ENCODE data around the gene CHM.
"Not testable (repeated sequence)": the region's sequence is repeated elsewhere in the genome, so short reads cannot be mapped to it uniquely, and the experiment has no call there.

Gene CHM

DNA sequence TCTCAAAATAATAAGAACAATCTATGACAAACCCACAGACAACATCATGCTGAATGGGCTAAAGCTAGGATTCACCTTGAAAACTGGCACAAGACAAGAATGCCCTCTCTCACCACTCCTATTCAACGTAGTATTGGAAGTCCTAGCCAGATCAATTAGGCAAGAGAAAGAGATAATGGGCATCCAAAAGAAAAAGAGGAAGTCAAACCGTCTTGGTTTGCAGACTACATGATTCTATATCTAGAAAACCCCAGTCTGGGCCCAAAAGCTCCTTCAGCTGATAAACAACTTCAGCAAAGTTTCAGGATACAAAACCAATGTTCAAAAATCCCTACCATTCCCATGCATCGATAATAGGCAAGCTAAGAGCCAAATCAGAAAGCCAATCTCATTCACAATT, 59.0 kb downstream of the CHM start:
- TF ChIP-seq EZH2phosphoT487 (IDR thresholded peaks at IDR 0.05; ENCODE audit: borderline replicate concordance, low read length), result no peak
- TF ChIP-seq, protein P1, sequence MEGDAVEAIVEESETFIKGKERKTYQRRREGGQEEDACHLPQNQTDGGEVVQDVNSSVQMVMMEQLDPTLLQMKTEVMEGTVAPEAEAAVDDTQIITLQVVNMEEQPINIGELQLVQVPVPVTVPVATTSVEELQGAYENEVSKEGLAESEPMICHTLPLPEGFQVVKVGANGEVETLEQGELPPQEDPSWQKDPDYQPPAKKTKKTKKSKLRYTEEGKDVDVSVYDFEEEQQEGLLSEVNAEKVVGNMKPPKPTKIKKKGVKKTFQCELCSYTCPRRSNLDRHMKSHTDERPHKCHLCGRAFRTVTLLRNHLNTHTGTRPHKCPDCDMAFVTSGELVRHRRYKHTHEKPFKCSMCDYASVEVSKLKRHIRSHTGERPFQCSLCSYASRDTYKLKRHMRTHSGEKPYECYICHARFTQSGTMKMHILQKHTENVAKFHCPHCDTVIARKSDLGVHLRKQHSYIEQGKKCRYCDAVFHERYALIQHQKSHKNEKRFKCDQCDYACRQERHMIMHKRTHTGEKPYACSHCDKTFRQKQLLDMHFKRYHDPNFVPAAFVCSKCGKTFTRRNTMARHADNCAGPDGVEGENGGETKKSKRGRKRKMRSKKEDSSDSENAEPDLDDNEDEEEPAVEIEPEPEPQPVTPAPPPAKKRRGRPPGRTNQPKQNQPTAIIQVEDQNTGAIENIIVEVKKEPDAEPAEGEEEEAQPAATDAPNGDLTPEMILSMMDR (IDR thresholded peaks at IDR 0.05; ENCODE audit: low read depth, low read length, poor library complexity, severe bottlenecking), result no peak
- no peaks in the 10 kb centered on the region for H3K27me3 ChIP-seq (ENCODE audit: control insufficient read depth, low read length)
- no peak overlapping the region for H3K4me3 ChIP-seq (ENCODE audit: low read length)
- H3K4me1 ChIP-seq (ENCODE audit: control insufficient read depth, low read length), result no peaks in the 10 kb centered on the region
- H3K79me2 ChIP-seq (ENCODE audit: control insufficient read depth, low read length), result no peaks in the 10 kb centered on the region
- no peaks in the 10 kb centered on the region for H3K36me3 ChIP-seq (ENCODE audit: control insufficient read depth, low read length)
- H3K27ac ChIP-seq (ENCODE audit: low read depth, low read length), result no peak overlapping the region
- H3K4me2 ChIP-seq (ENCODE audit: low read length), result no peak overlapping the region
- H4K20me1 ChIP-seq (ENCODE audit: control insufficient read depth, insufficient read depth, low read depth, low read length), result no peaks in the 10 kb centered on the region
- H3K9me2 ChIP-seq (replicated peaks; ENCODE audit: control insufficient read depth, low read length), result no peaks in the 10 kb centered on the region
- H3F3A ChIP-seq (ENCODE audit: control insufficient read depth, insufficient read depth), result no peaks in the 10 kb centered on the region
- H3K9me3 ChIP-seq (ENCODE audit: control insufficient read depth, insufficient read depth, low read length), result no peaks in the 10 kb centered on the region

DNA sequence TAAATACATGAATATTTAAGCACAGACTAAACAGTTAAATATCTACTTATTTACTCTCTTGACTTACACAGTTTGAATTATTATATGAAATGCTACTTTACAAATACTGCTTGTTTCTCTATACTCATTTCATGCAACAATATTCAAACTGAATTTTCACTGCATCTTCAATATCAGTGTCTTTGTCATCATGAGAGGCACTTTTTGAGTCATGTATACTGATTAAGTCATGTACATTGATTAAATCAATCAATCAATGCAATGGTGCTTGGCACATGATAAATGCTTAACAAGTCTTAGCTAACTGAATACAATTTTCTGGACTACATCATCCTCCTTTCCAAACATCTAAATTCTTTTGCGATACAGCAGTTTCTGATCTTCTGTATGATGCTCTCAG, 67.1 kb downstream of the CHM start:
- Histone ChIP-seq H3K4me3 (ENCODE audit: low read length) (no peak overlapping the region), H4K20me1 (ENCODE audit: control insufficient read depth, insufficient read depth, low read depth, low read length) (no peaks in the 10 kb centered on the region), H3K4me2 (ENCODE audit: low read length) (no peak overlapping the region), H3F3A (ENCODE audit: control insufficient read depth, insufficient read depth) (no peaks in the 10 kb centered on the region), H3K79me2 (ENCODE audit: control insufficient read depth, low read length) (no peaks in the 10 kb centered on the region), H3K27ac (ENCODE audit: low read depth, low read length) (no peak overlapping the region), H3K36me3 (ENCODE audit: control insufficient read depth, low read length) (peaks cover 6% of the 10 kb centered on the region), H3K9me2 (replicated peaks; ENCODE audit: control insufficient read depth, low read length) (no peaks in the 10 kb centered on the region), H3K9me3 (ENCODE audit: control insufficient read depth, insufficient read depth, low read length) (no peaks in the 10 kb centered on the region), H3K27me3 (ENCODE audit: control insufficient read depth, low read length) (no peaks in the 10 kb centered on the region), H3K4me1 (ENCODE audit: control insufficient read depth, low read length) (no peaks in the 10 kb centered on the region)
- no peak for TF ChIP-seq EZH2phosphoT487 (IDR thresholded peaks at IDR 0.05; ENCODE audit: borderline replicate concordance, low read length)
- TF ChIP-seq, protein P1 (IDR thresholded peaks at IDR 0.05; ENCODE audit: low read depth, low read length, poor library complexity, severe bottlenecking), result no peak

DNA sequence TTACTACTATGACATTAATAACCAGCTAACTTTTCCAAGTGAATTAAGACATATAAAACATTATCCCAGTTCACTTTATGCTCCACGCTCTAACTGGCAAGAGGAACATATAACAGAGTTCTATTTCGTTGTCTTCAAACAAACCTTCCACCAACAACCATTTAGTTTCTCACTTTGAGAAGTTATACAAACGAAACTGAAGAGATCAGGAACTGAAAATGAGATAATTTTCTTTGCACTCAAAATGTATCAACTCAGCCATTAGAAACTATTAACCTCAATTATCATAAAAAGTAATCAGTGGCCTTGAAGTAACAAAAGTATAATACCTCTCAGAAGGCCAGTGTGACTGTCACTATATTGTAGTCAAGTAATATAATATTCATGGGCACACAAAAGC, 70.1 kb downstream of the CHM start:
- Histone ChIP-seq H3K4me2 (ENCODE audit: low read length) (no peak overlapping the region), H3K9me3 (ENCODE audit: control insufficient read depth, insufficient read depth, low read length) (no peaks in the 10 kb centered on the region), H3K4me3 (ENCODE audit: low read length) (no peak overlapping the region), H3F3A (ENCODE audit: control insufficient read depth, insufficient read depth) (no peaks in the 10 kb centered on the region), H3K27ac (ENCODE audit: low read depth, low read length) (no peak overlapping the region), H4K20me1 (ENCODE audit: control insufficient read depth, insufficient read depth, low read depth, low read length) (no peaks in the 10 kb centered on the region), H3K36me3 (ENCODE audit: control insufficient read depth, low read length) (peaks cover 6% of the 10 kb centered on the region), H3K9me2 (replicated peaks; ENCODE audit: control insufficient read depth, low read length) (no peaks in the 10 kb centered on the region), H3K4me1 (ENCODE audit: control insufficient read depth, low read length) (no peaks in the 10 kb centered on the region), H3K79me2 (ENCODE audit: control insufficient read depth, low read length) (no peaks in the 10 kb centered on the region), H3K27me3 (ENCODE audit: control insufficient read depth, low read length) (no peaks in the 10 kb centered on the region)
- TF ChIP-seq, protein P1 (IDR thresholded peaks at IDR 0.05; ENCODE audit: low read depth, low read length, poor library complexity, severe bottlenecking), result no peak
- TF ChIP-seq EZH2phosphoT487 (IDR thresholded peaks at IDR 0.05; ENCODE audit: borderline replicate concordance, low read length), result no peak

DNA sequence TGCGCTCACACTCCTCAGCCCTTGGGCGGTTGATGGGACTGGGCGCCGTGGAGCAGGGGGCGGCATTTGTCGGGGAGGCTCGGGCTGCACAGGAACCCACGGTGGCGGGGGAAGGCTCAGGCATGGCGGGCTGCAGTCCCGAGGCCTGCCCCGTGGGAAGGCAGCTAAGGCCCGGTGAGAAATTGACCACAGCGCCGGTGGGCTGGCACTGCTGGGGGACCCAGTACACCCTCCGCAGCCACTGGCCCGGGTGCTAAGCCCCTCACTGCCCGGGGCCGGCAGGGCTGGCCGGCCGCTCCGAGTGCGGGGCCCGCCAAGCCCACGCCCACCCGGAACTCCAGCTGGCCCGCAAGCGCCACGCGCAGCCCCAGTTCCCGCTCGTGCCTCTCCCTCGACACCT, 75.0 kb downstream of the CHM start:
- not testable (repeated sequence) for H3F3A ChIP-seq (ENCODE audit: control insufficient read depth, insufficient read depth); H3K27ac ChIP-seq (ENCODE audit: low read depth, low read length); H3K27me3 ChIP-seq (ENCODE audit: control insufficient read depth, low read length); H3K9me2 ChIP-seq (replicated peaks; ENCODE audit: control insufficient read depth, low read length); H4K20me1 ChIP-seq (ENCODE audit: control insufficient read depth, insufficient read depth, low read depth, low read length); H3K4me1 ChIP-seq (ENCODE audit: control insufficient read depth, low read length); H3K4me2 ChIP-seq (ENCODE audit: low read length); H3K36me3 ChIP-seq (ENCODE audit: control insufficient read depth, low read length); H3K9me3 ChIP-seq (ENCODE audit: control insufficient read depth, insufficient read depth, low read length); H3K4me3 ChIP-seq (ENCODE audit: low read length); H3K79me2 ChIP-seq (ENCODE audit: control insufficient read depth, low read length)
